ENCODE results near the gene RNPEPL1.

GRCh38 chr2:240522406-240522805 is 45.9 kb upstream of the RNPEPL1 start:
- TF ChIP-seq POLR2A (IDR thresholded peaks at IDR 0.05) (no peak), CTCF (IDR thresholded peaks at IDR 0.05) (no peak)

Measured in testis (tissue), 2 donors.